Measurements from ENCODE around the gene MPST. TPM values are rescaled to one million over a fixed set of nuclear protein-coding genes. Genes with fewer than 3 reads are reported as not detected.
A peak's percentile ranks its signal among the peaks of the same experiment; 100 is the strongest.

MPST gene
- total RNA-seq, 1 experiment from 2014 or later: 68.6 TPM

DNA sequence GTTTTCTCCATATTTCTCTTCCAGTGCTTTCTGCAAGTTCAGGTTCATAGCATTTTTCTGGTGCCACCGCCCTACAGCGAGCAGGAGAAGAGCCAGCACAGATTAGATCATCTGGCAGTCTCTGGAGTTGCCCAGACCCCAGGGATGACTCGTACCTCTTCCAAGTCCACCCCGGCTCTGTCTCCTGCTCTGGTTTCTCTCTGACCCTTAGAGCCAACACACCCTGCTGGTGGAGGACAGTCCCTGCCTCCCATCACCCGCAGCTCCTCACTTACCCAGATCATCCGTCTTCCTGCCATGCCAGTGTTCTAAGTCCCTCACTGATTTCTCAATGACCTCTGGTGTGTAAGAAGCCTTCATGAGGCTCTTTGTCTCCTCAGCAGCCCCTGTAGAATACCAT lies 28.3 kb upstream of the MPST start:
- Histone ChIP-seq H3K9me2 (ENCODE audit: insufficient read depth) (no peaks in the 10 kb centered on the region), H3K27ac (ENCODE audit: low read depth, low read length) (no peak overlapping the region), H3K79me2 (ENCODE audit: insufficient read depth, low read length) (no peaks in the 10 kb centered on the region), H3K9me3 (ENCODE audit: control insufficient read depth in 1 of 2, insufficient read depth in 1 of 2, low read depth in 1 of 2, low read length in 2 of 2) (no peaks in the 10 kb centered on the region; a peak in 1 of 4 replicates), H3K27me3 (ENCODE audit: insufficient read depth, low read length) (no peaks in the 10 kb centered on the region), H2AFZ (ENCODE audit: low read depth, low read length, poor library complexity, severe bottlenecking) (no peak overlapping the region), H3K9ac (ENCODE audit: low read length) (no peak overlapping the region), H3K36me3 (ENCODE audit: control insufficient read depth in 1 of 2, insufficient read depth in 2 of 2, low read length in 2 of 2) (no peaks in the 10 kb centered on the region), H3K4me3 (replicated peaks in 1 of 2; ENCODE audit: low read depth in 1 of 2, low read length in 2 of 2) (no peak overlapping the region), H4K20me1 (ENCODE audit: insufficient read depth) (no peaks in the 10 kb centered on the region), H3K4me1 (ENCODE audit: control insufficient read depth in 1 of 2, insufficient read depth in 2 of 2, low read length in 2 of 2) (peaks cover 0 to 6% of the 10 kb centered on the region in 2 experiments; a peak in 1 of 4 replicates), H3K4me2 (ENCODE audit: low read length) (no peak overlapping the region)
- ATAC-seq (peak; percentile 64), DNase-seq (ENCODE audit: low read depth, low spot score) (no peak)
- ChIA-PET RAD21 (ENCODE audit: low non-redundant PET in 1 of 2, low total read pairs in 2 of 2, uncharacterized antibody in 2 of 2, unreplicated experiment in 2 of 2) (no interaction called here), POLR2A (no interaction called here), CTCF (interaction anchor here (0.6 to 1.9 kb wide), 2 partner anchors 13 to 155 kb away, joined by 3 to 5 read pairs; no protein-coding TSS in a partner anchor)
- BruUV-seq (replicated peaks): no TSS peak
- TF ChIP-seq FOSL1 (IDR thresholded peaks at IDR 0.05; ENCODE audit: low read depth): no peak
- TF ChIP-seq, protein P1, sequence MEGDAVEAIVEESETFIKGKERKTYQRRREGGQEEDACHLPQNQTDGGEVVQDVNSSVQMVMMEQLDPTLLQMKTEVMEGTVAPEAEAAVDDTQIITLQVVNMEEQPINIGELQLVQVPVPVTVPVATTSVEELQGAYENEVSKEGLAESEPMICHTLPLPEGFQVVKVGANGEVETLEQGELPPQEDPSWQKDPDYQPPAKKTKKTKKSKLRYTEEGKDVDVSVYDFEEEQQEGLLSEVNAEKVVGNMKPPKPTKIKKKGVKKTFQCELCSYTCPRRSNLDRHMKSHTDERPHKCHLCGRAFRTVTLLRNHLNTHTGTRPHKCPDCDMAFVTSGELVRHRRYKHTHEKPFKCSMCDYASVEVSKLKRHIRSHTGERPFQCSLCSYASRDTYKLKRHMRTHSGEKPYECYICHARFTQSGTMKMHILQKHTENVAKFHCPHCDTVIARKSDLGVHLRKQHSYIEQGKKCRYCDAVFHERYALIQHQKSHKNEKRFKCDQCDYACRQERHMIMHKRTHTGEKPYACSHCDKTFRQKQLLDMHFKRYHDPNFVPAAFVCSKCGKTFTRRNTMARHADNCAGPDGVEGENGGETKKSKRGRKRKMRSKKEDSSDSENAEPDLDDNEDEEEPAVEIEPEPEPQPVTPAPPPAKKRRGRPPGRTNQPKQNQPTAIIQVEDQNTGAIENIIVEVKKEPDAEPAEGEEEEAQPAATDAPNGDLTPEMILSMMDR (IDR thresholded peaks at IDR 0.05 in 2 of 3, conservative IDR thresholded peaks at IDR 0.05 in 1 of 3; ENCODE audit: borderline replicate concordance in 1 of 3, insufficient read depth in 1 of 3, low read depth in 2 of 3, low read length in 2 of 3): peak in 1 of 3 experiments; percentile 25; a peak in 2 of 6 replicates
- intact Hi-C loops (cut with micrococcal nuclease): no loop called here

DNA sequence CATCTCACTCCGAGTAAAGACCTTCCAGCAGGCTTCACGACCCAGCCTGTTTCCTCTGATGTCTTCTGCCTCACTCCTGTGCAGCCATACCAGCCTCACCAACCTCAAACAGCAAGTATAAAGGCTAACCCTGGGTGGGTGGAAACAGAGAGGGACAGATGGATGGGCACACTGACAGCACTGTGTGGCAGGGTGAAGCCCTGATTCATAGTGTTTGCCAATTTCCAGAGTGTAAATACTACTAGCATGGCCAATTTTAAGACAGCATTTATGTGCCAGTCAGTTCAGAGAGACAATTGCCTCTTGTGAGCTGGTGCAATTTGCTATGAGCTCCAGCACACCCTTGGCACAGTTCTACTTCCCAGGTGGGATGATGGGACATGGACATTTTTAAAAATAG lies 21.8 kb upstream of the MPST start:
- Histone ChIP-seq H3K36me3 (ENCODE audit: control insufficient read depth in 1 of 2, insufficient read depth in 2 of 2, low read length in 2 of 2) (no peaks in the 10 kb centered on the region), H3K9ac (ENCODE audit: low read length) (no peak overlapping the region), H3K9me2 (ENCODE audit: insufficient read depth) (no peaks in the 10 kb centered on the region), H3K9me3 (ENCODE audit: control insufficient read depth in 1 of 2, insufficient read depth in 1 of 2, low read depth in 1 of 2, low read length in 2 of 2) (no peaks in the 10 kb centered on the region), H3K4me1 (ENCODE audit: control insufficient read depth in 1 of 2, insufficient read depth in 2 of 2, low read length in 2 of 2) (peaks cover 17 to 29% of the 10 kb centered on the region in 2 experiments), H3K27ac (ENCODE audit: low read depth, low read length) (no peak overlapping the region), H2AFZ (ENCODE audit: low read depth, low read length, poor library complexity, severe bottlenecking) (no peak overlapping the region), H3K4me3 (replicated peaks in 1 of 2; ENCODE audit: low read depth in 1 of 2, low read length in 2 of 2) (no peak overlapping the region), H4K20me1 (ENCODE audit: insufficient read depth) (no peaks in the 10 kb centered on the region), H3K79me2 (ENCODE audit: insufficient read depth, low read length) (no peaks in the 10 kb centered on the region), H3K27me3 (ENCODE audit: insufficient read depth, low read length) (no peaks in the 10 kb centered on the region), H3K4me2 (ENCODE audit: low read length) (no peak overlapping the region)
- RAD21 ChIA-PET (ENCODE audit: low non-redundant PET in 1 of 2, low total read pairs in 2 of 2, uncharacterized antibody in 2 of 2, unreplicated experiment in 2 of 2): no interaction called here
- DNase-seq (ENCODE audit: low read depth, low spot score) (no peak), ATAC-seq (no peak)
- CTCF ChIA-PET: interaction anchor here (0.9 to 2.4 kb wide), 7 partner anchors 11 to 129 kb away, joined by 3 to 12 read pairs (median 5); partner anchors contain the start of gene TST
- no peak for TF ChIP-seq SP1 (IDR thresholded peaks at IDR 0.05; ENCODE audit: low read depth)
- no peak for TF ChIP-seq SRF (IDR thresholded peaks at IDR 0.05; ENCODE audit: low read depth)
- TF ChIP-seq CEBPB (IDR thresholded peaks at IDR 0.05; ENCODE audit: low read depth): no peak
- TF ChIP-seq JUND (IDR thresholded peaks at IDR 0.05): no peak
- intact Hi-C loops (cut with micrococcal nuclease): no loop called here
- no TSS peak for BruUV-seq (replicated peaks)
- POLR2A ChIA-PET: no interaction called here
